OCI-LY3 (cell line): Measurements from ENCODE around the gene LRRC8C.

Source experiments
- CTCF ChIP-seq: fragments of 200-600, 300-600 bp; sonication (generic); IDR thresholded peaks from 2 replicates; pipeline ENCODE4 v1.5.1; 2014; ENCODE audit warnings: antibody characterized with exemption, low read length, low read depth
- EZH2phosphoT487 ChIP-seq: fragments of 200-600 bp; shearing (Covaris generic); IDR thresholded peaks from 2 replicates; pipeline ENCODE4 v1.6.1; 2018; ENCODE audit warnings: antibody characterized with exemption, mixed run types, low read depth

GRCh38 chr1:89695847-89696246, 62.9 kb downstream of the LRRC8C start:
- TF ChIP-seq CTCF = no peak
- no peak for TF ChIP-seq EZH2phosphoT487
